A172 (cell line): Measurements from ENCODE around the gene IQCB1. TPM values are rescaled to one million over a fixed set of nuclear protein-coding genes. Genes with fewer than 3 reads are reported as not detected.
"Not testable (repeated sequence)": the region's sequence is repeated elsewhere in the genome, so short reads cannot be mapped to it uniquely, and the experiment has no call there.

Experiments
- DNase-seq: peaks from one replicate; pipeline ENCODE4 v3.0.0-alpha.2; 2015; ENCODE audit warnings: low spot score
- total RNA-seq: library from RNA; depleted of rRNA; stranded (reverse); fragments of >200 nt; shearing (Covaris generic); gene quantifications from 2 replicates; pipeline ENCODE4 v1.2.3, GENCODE V29; 2014

IQCB1 gene
- total RNA-seq, 1 experiment from 2014 or later, result 27.8 TPM

DNA sequence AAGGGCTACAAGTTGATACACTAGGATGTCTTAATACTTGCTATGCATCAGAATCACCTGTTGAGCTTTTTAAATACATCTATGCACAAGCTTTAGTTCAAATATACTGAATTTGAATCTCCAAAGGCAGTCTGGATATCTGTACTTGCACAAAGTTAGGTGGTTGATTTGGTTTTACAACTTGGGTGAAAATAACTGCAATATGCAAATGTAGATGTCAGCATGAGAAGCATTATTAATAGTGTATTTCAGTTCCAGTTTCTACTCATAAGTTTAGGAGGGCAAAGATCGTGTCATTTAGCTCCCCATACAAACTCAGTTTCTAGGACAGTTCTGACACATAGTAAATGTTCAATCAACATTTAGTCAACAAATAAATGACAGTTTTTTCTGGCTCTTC lies 25.6 kb downstream of the IQCB1 start:
- no peak for DNase-seq

DNA sequence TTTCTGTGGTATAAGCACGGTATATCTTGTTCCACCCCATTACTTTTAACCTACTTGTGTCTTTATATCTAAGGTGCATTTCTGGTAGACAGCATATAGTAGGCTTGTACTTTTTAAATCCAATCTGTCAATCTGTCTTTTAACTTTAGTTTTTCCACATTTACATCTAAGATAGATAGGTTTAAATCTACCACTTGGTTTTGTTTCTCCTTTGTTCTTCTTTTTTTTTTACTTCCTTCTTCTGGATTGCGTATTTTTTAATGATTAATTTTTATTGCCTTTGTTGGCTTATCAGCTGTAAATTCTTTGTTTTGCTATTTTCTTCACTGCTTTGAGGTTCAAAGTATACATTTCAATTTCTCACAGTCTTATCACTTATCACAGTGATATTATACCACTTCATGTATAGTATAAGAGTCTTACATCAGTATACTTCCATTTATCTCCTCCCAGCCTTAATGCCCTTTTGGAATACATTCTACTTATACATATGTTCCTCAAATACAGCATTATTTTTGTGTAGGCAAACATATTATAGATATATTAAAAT lies 31.0 kb downstream of the IQCB1 start:
- no peak for DNase-seq

DNA sequence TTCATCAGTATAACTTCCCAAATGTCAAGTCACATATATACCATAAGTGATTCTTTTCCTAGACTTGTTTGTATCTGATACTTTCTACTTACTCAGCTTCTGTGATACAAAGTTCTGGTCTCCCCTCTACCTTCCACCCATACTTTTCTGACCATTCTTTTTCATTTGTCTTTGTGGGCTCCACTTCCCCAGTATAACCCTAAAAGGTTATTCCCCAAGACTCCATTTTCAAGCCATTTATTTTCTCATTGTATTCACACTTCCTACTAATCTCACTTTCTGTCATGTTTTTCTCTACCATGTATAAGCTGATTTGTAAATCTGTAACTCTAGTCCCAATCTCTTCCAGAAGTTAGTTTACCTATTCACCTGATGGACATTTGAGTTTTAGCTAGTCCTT lies 34.0 kb downstream of the IQCB1 start:
- DNase-seq, result no peak

DNA sequence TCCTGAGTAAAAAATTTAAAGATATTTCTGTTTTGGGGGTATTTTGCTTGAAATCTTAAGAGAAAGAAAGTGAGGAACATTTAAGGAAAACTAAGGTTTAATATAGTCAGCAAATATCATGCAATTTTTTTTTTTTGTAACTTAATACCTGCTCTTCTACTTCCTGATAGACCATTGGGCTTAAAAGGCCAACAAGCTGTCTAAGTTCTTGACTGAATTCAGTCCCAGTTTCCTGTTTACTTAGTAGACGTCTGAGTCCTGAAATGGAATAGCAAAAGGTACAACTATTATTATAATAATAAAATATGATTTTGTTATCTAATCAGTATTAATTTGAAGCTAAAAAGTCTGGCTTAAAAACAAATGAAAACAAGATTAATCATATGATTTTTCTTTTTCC lies 37.9 kb downstream of the IQCB1 start:
- DNase-seq, result no peak

DNA sequence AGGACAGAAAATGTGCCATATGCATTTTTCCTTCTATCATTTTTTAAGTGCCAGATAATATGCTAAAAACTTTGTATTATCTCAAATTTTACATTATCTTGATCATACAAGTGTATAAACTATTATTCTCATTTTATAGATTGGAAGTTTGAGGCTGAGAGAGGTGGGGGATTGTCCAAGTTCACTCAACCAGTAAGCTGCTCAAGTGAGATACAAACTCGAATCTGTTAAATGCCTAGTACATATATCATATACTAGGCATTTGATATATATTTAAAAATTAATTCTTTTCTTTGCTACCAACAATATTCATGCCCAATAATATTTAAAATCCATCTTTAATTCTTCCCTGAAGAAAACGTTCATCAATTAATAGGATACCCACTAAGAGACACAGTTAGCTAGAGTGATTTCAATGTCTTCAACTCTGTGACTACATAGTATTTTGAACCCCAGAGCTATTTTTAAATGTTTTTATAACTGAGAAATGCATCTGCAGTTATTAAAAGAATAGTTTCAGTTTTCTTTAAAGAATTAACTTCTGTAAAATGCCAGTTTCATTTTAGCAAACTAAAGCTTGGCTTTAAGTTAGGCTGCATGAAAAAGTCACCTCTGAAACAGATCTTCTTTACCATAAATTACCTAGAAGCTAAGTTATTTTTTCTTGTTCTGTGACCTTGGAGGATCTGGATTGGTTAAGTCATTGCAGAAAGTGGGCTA lies 40.4 kb downstream of the IQCB1 start:
- DNase-seq, result no peak

DNA sequence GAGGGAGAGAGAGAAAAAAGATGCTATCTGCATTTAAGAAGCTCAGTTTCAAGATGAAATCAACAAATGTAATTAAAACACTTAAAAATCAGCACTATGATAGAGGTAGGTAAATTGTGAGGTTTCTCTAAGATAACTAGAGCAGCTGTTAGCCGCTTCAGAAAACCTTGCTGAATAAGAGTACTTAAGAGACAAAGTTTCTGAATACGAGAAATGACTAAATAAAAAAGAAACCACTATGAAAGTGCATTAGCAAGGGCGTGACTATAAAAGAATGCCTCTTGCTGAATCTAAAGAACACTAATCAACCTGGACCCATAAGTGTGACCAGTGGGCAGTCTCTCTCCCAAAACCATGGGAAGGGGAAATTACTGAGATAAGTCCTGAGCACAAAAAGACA lies 41.8 kb downstream of the IQCB1 start:
- DNase-seq, result no peak

DNA sequence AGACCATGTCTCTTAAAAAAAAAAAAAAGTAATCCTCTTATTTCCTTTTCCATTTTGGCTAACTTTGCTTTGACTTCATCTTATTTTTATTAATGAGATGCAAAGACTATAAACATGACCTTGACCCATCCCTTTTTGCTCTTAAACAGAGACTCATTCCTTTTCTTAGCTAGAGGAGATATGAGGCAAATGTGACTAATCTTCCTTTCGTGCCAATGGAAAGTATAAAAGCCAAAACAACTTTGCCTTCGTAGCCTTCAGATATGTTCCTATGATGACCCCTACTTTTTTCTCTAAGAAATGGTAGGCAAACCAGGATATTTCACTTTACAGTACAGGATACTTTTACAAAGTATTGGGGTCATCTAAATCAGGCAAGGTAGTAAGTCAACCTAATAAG lies 48.4 kb downstream of the IQCB1 start:
- no peak for DNase-seq

DNA sequence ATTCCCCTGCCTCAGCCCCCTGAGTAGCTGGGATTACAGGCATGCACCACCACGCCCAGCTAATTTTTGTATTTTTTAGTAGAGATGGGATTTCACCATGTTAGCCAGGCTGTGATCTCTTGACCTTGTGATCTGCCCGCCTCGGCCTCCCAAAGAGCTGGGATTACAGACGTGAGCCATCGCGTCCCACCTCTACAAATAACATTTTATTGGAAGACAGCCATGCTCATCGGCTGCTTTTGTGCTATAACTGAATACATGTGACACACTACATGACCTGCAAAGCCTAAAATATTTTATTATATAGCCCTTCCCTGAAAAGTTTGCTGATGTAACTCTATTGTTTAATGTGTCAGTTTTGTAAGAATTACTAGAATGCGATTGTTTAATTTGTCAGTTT lies 52.1 kb downstream of the IQCB1 start:
- DNase-seq, result not testable (repeated sequence)

DNA sequence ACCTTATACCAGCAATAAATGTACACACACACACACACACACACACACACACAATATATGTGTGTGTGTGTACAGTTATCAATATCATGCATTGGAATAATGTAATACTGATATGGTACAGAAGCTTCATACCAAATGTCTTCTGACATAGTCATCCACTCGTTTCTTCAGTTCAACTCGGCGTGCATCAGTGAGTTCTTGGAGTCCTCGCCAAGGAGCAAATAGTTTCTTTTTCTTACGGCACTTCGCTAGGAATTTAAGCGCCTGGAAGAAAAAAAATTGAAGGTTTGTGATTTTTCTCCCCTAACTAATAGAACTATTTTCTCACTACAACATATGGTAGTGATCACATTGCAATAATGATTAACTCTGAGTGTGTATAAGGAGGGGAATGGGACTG lies 53.2 kb downstream of the IQCB1 start:
- no peak for DNase-seq

DNA sequence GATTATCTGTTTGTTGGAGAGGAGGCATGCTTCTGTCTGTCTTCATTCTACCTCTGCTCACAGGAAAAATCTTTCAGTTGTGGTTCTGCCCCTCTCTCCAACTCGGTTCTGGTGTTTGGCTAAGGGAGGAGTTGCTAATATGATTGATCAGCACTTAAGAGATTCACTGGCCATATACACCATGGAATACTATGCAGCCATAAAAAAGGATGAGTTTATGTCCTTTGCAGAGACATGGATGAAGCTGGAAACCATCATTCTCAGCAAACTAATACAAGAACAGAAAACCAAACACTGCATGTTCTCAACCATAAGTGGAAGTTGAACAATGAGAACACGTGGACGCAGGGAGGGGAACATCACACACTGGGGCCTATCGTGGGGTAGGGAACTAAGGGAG lies 59.8 kb downstream of the IQCB1 start:
- not testable (repeated sequence) for DNase-seq

DNA sequence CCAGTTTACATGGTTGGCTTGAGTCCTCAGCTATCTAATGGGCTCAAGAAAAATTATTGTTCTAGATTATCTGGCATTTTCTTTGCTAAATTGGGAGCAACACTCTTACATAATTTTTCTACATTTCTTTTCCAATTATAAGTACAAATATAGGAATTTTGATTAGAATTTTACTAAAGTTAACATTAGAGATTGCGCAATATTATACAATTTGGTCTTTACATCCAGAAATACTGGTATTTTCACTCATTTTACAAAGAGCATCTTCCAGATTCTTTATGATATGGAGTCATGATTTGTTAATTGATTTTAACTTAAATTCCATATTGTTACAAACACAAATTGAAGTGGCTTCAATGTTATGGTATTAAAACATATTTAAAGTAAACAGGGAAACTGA lies 65.6 kb downstream of the IQCB1 start:
- no peak for DNase-seq

DNA sequence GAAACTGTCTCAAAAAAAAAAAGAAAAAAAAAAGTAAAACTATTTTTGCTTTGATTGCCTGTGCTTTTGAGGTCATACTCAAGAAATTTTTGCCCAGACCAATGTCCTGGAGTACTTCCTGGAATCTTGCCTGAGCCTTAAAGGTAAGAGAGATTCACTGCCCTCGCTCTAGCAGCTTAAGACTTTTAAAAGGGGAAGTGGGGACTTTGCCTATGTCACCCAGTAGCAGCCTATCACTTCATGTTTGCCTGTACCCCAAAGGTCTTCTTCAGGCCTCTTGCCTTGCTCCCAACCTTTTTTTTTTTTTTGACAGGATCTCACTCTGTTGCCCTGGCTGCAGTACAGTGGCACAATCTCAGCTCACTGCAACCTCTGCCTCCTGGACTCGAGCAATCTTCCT lies 66.4 kb downstream of the IQCB1 start:
- DNase-seq, result no peak

DNA sequence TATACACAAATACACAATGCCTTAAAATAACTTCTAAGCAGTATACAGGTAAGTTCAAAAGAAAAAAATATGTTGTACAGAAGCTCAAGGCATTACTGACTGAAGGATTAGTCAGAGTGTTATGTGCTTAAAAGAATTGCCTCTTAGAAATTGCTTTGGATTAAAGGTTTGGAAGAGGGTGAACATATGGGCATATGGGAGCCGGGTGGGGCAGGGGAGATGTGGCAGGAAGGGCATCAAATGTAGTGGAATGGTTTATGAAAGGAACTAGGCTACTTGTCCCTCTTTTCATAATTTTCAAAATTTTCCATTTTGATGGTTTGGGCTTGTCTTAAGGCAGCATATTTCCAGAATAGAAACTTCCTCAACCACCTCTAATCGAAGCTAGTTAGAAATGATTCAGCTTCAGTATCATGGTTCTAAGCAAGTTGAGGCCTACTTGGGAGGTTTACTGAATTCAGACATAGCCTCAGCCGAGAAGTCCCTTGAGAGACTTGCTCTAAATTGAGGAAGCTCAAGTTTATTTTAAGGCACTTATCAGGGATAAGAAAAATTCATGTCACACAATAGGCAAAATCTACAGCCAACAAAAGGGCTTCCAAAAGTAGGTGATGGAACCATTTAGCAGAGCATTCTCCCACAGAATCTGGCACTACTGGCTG lies 75.2 kb downstream of the IQCB1 start:
- DNase-seq, result no peak

DNA sequence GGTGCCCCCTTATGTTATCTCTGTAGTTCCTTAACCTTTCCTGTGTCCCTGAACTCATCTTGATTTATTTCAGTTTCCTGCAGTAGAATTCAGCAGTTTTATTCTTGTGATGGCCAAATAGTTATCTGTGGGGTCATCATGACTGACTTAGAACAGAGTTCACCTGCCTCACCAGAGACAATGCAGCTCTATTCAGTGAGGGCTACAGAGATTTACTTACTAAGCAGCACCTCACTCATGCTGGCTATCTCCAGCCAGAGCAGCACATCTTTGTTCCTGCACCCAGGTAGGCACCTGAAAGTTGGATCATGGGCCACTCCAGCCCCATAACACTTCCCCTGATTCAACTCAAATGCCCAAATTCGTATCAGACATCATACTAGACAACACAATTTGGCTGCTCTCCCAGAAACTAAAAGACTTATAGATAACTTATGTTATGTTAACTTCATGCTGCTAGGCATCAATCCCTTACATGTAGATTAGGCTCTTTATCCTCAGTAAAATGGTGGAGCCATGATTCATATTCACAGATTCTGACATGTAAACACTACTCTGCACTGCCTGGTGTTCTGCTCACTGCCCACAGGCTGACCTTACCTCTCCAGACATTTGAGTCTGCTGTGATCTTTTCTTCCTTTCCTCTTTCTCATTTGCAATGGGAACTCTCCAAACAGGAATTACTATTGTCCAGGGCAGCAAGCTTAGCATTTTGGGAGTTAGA lies 76.0 kb downstream of the IQCB1 start:
- DNase-seq, result no peak

DNA sequence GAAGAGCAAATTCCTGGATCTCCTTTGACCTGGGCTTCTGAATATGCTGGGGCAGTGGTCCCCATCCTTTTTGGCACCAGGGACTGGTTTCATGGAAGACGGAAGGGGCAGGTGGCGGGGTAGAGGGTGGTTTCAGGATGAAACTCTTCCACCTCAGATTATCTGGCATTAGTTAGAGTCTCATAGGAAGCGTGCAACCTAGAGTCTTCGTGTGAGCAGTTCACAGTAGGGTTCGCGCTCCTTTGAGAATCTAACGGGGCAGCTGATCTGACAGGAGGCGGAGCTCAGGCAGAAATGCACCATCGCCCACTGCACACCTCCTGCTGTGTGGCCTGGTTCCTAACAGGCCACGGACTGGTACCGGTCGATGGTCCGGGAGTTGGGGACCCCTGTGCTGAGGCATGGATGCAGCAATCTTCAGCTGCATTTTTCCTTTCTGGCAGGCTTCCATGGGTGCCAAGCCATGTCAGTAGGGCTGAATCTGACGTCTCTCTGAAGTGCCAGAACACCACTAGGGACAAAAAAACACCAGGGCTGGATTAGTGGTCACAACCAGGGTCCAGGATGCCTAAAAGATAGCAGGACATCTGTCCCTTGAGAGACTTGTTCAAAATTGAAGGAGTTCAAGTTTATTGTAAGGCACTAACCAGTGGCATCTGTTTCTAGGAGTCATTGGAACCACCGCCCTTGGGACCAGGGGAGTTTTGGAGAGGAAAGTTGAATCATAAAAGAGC lies 76.9 kb downstream of the IQCB1 start:
- no peak for DNase-seq

DNA sequence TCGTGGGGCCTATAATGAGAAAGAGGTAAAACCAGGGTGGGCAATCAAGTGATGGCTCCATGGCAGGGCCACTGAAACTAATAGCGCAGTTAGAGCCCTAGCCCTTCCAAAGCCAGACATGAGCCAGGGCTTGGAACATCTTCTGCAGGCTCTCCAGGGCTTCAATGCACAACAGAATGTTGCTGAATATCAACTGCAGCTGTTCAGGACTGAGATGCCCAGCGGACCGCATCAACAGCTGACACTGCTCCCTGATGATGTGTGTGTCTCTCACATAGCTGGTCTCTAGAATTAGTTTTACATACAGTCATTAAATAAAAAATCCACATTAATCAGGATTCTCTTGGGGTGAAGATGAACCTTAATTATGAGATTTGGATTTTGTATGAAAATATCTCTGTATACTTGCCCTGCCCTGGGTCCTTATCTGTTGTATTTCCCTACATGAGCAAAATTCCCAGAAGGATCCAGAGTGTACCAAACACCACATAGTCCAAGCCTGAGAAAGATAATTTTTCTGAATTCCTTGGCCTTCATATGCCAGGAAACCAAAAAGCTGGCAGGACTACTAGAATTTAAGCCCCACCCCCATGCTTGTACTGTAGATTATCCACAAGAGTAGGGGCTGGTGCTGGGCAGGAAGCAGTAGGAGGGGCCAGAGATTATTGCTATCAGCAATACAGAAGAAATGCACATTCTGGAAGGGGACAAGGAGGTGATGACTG lies 77.6 kb downstream of the IQCB1 start:
- peak; percentile 3 for DNase-seq

DNA sequence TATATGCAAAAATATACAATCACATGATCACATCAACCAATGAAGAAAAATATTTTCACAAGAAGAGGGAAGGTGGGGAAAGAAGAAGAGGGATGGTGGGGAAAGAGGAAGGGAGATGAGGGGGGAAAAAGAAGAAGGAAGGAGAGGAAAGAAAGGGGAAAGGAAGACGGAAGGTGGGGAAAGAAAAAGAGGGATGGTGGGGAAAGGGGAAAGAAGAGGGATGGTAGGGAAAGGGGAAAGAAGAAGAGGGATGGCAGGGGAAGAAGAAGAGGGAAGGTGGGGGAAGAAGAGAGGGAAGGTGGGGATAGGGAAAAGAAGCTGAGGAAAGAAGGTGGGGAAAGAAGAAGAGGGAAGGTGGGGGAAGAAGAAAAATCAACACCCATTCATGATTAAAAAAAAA lies 82.1 kb downstream of the IQCB1 start:
- no peak for DNase-seq

DNA sequence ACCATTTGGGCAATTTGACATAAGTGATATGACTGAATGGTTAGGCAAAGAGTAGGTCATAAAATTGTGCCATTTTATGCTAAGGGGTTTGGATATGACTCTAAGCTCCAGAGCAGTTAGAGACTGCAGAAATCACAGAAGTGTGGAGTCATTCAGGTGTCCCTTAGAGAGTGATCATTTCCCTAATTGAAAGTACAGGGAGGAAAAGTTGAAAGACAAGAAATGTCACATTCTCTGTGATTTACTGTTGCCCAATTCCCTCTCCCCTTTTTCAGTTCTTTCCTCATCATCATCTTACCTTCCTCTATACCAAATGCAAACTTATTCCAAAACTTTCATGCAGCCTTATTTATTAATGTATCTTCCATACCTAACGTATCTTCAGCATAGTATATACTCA lies 82.6 kb downstream of the IQCB1 start:
- DNase-seq, result no peak

DNA sequence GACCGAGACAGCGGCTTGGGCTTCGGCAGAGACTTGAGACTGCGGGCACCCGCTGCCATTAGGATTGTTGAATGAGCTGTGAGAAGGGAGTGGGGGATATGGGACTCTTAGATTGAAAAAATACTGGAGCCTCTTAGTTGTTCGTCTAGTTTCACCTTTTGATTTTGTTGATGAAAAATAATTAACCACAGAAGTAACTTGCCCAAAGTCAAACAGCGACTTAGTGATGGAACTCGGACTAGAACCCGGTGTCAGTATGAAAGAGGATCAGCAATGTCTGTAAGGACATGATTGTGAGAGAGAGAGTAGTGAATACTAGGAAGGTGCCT lies 84.8 kb downstream of the IQCB1 start:
- DNase-seq, result peak; percentile 5

DNA sequence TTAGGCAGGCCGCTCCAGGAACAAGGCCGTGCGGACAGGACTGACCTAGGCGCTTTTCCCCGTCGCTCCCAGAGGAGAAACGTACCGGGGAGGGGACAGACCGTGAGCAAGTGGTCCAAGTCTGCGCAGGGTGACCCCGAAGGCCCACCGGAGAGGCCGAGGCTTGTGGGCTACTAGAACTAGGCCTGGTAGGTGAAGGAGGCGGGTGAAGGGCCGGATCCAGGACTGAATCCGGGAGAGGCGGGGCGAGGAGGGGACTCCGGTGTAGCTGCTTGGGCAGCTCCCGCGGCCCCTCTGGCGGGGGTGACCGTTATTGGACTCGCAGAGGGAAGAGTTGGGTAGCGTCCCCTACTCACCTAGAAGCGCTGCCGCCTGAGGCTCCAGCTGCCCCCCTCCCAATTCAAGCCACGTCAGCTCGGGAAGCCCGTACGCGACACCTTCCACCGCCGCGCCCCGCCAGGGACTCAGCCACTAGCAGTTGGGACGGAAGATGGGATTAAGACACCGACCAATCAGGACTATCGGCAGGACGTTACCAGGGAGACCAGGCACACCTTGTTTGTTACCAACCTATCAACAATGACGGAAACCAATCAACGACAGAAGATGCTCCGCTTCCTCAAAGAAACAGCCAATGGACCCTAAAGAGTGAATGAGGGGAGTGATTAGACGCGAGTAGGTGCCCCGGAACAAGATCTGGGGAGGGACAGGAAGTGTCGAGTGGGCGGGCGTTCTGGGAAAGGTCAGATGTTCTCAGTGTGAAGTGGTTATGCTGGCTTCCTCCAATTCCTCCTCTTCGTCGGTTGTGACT lies 85.4 kb downstream of the IQCB1 start, which contains the start of gene GOLGB1:
TSS of gene GOLGB1 (minus strand) at position 466 of the 811 bp plus-strand sequence. CDS start 18,770 bp downstream, outside the sequence.
- DNase-seq, result peak; percentile 100
